ENCODE results near the gene SSTR4. TPM values are rescaled to one million over a fixed set of nuclear protein-coding genes. Genes with fewer than 3 reads are reported as not detected.
"Not testable (repeated sequence)": the region's sequence is repeated elsewhere in the genome, so short reads cannot be mapped to it uniquely, and the experiment has no call there.

The SSTR4 gene
- total RNA-seq (2021) (not detected in 2 replicates), Bru-seq, nascent RNA (not detected), BruChase-seq, experiment 1, labeled RNA remaining after a 2-hour chase (not detected), BruChase-seq, experiment 2, labeled RNA remaining after a 6-hour chase (not detected)
- long read RNA-seq = 0 reads

- no TSS peak for BruUV-seq (replicated peaks)
- Histone ChIP-seq H3F3A (ENCODE audit: insufficient read depth, low read depth) (peaks cover 4% of the 10 kb centered on the region; the same call in 1 of the 2 replicates), H4K20me1 (ENCODE audit: insufficient read depth) (no peaks in the 10 kb centered on the region), H3K4me1 (replicated peaks; ENCODE audit: insufficient read depth) (peaks cover 6% of the 10 kb centered on the region; the same call in 1 of the 2 replicates), H3K27ac (no peak within 1 kb of the TSS), H3K9me3 (ENCODE audit: insufficient read depth, low read depth) (no peaks in the 10 kb centered on the region), H3K27me3 (ENCODE audit: insufficient read depth, low read depth) (peaks cover 7% of the 10 kb centered on the region; the same call in 1 of the 2 replicates), H3K36me3 (ENCODE audit: low read depth) (no peaks in the 10 kb centered on the region), H3K79me2 (ENCODE audit: low read depth) (no peaks in the 10 kb centered on the region), H3K4me2 (no peak within 1 kb of the TSS), H3K9me2 (ENCODE audit: insufficient read depth) (no peaks in the 10 kb centered on the region), H2AFZ (no peak within 1 kb of the TSS), H3K4me3 (no peak within 1 kb of the TSS)
- no peak for DNase-seq
- CTCF ChIA-PET = no interaction called here
- TF ChIP-seq EZH2 (IDR thresholded peaks at IDR 0.05; ENCODE audit: low read depth) = no peak
- TF ChIP-seq CTCF (conservative IDR thresholded peaks at IDR 0.05) = no peak
- POLR2A ChIA-PET (ENCODE audit: unreplicated experiment) = no interaction called here
- intact Hi-C loops (cut with micrococcal nuclease; ENCODE audit: unreplicated experiment) = no loop called here
These were observed at the start of gene SSTR4 for GRCh38 chr20:23034721-23035671. Gene SSTR4, plus strand, starts transcription at chr20:23035312. Its CDS starts 172 bp downstream, at chr20:23035484.

GRCh38 chr20:22986601-22987000 is 48.5 kb upstream of the SSTR4 start:
- TF ChIP-seq EZH2 (IDR thresholded peaks at IDR 0.05; ENCODE audit: low read depth) (no peak), CTCF (conservative IDR thresholded peaks at IDR 0.05) (no peak)
- DNase-seq = no peak
- H3K27me3 ChIP-seq (ENCODE audit: insufficient read depth, low read depth) = no peaks in the 10 kb centered on the region; the same call in 1 of the 2 replicates
- no peak overlapping the region for H3K4me3 ChIP-seq
- no TSS peak for BruUV-seq (replicated peaks)
- no peaks in the 10 kb centered on the region for H3F3A ChIP-seq (ENCODE audit: insufficient read depth, low read depth)
- no peaks in the 10 kb centered on the region for H4K20me1 ChIP-seq (ENCODE audit: insufficient read depth)
- no peaks in the 10 kb centered on the region for H3K36me3 ChIP-seq (ENCODE audit: low read depth)
- no peak overlapping the region for H3K27ac ChIP-seq
- CTCF ChIA-PET = no interaction called here
- POLR2A ChIA-PET (ENCODE audit: unreplicated experiment) = no interaction called here
- intact Hi-C loops (cut with micrococcal nuclease; ENCODE audit: unreplicated experiment) = no loop called here
- no peaks in the 10 kb centered on the region for H3K79me2 ChIP-seq (ENCODE audit: low read depth)
- no peaks in the 10 kb centered on the region for H3K9me2 ChIP-seq (ENCODE audit: insufficient read depth)
- H3K4me1 ChIP-seq (replicated peaks; ENCODE audit: insufficient read depth) = no peaks in the 10 kb centered on the region
- H3K4me2 ChIP-seq = no peak overlapping the region
- H2AFZ ChIP-seq = no peak overlapping the region
- H3K9me3 ChIP-seq (ENCODE audit: insufficient read depth, low read depth) = no peaks in the 10 kb centered on the region

- H3K79me2 ChIP-seq (ENCODE audit: low read depth); H3K36me3 ChIP-seq (ENCODE audit: low read depth); BruUV-seq (replicated peaks); intact Hi-C loops (cut with micrococcal nuclease; ENCODE audit: unreplicated experiment); H3K27ac ChIP-seq; CTCF ChIA-PET; H3K27me3 ChIP-seq (ENCODE audit: insufficient read depth, low read depth); H3F3A ChIP-seq (ENCODE audit: insufficient read depth, low read depth); H3K9me3 ChIP-seq (ENCODE audit: insufficient read depth, low read depth); H4K20me1 ChIP-seq (ENCODE audit: insufficient read depth); H3K4me1 ChIP-seq (replicated peaks; ENCODE audit: insufficient read depth); H3K4me2 ChIP-seq; H3K4me3 ChIP-seq; DNase-seq; POLR2A ChIA-PET (ENCODE audit: unreplicated experiment); H2AFZ ChIP-seq; H3K9me2 ChIP-seq (ENCODE audit: insufficient read depth): not testable (repeated sequence)
These were observed 43.7 kb upstream of the SSTR4 start for GRCh38 chr20:22991424-22991823.

Data from PC-9 (cell line).